Hematopoietic multipotent progenitor cell treated with erythropoietin and hydrocortisone succinate and interleukin-3 and kit ligand, for 15 days (in vitro differentiated cells): ENCODE results near the gene PMEL.
"Not testable (repeated sequence)": the region's sequence is repeated elsewhere in the genome, so short reads cannot be mapped to it uniquely, and the experiment has no call there.

Source experiments
- DNase-seq: peaks from one replicate; pipeline ENCODE4 v3.0.0-alpha.2; 2015; ENCODE audit warnings: low spot score

PMEL gene

GRCh38 chr12:55922126-55922525 is 43.7 kb downstream of the PMEL start:
- DNase-seq = no peak

GRCh38 chr12:55919032-55919431 is 46.8 kb downstream of the PMEL start:
- DNase-seq = not testable (repeated sequence)

DNA sequence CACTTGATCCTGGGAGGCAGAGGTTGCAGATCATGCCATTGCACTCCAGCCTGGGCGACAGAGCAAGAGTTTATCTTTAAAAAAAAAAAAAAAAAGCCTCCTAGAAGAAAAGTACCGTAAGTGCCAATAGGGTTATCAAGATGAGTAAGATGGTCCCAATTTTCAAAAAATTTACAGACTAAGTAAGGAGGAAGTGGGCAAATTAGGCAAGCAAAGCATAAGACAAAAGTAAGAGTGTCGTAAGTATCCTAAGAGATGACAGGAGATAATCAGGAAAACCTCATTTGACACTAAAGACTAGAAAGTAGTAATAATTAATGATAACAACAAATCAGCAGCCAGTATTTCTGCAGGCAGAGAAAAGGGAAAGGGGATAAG is 50.4 kb downstream of the PMEL start:
- DNase-seq = no peak

DNA sequence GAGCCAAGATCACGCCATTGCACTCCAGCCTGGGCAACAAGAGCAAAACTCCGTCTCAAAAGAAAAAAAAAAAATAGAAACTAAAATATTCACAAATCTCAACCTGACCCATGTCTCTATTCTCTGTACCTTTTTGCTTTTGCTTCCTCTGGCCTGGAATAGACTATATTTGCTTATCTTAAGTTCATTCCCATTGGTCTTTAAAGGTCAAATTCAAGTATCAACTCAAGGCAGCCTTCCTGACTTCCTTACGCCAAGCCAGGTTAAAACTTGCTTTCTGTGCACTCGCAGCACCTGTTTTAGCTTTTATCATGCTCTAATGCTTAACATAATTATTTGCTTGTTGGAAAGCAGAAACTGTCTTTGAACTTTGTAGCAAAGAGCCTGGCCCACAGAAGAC is 52.9 kb downstream of the PMEL start:
- no peak for DNase-seq

GRCh38 chr12:55909513-55909884 is 56.3 kb downstream of the PMEL start:
- DNase-seq = no peak

GRCh38 chr12:55908726-55909512 is 56.9 kb downstream of the PMEL start:
- DNase-seq = no peak

- no peak for DNase-seq
These were observed 59.8 kb downstream of the PMEL start for GRCh38 chr12:55906056-55906455.
